GM18868 (cell line): ENCODE data around the gene CCDC78.

Experiments
- ATAC-seq: cut with Tn5 transposase; IDR thresholded peaks from one replicate; pipeline ENCODE4 v1.9.1; 2021; ENCODE audit warnings: mild to moderate bottlenecking, moderate library complexity; ENCODE audit not compliant: unreplicated experiment

CCDC78 gene

GRCh38 chr16:726438-727290 is at the start of gene CCDC78, which contains the start of gene HAGHL:
Gene CCDC78 (minus strand): TSS chr16:726443. CDS start chr16:726367, 76 bp downstream.
Gene HAGHL (plus strand): TSS chr16:727106. CDS start chr16:727510, 404 bp downstream.
- no peak for ATAC-seq

- ATAC-seq, result no peak
Observed at GRCh38 chr16:775236-775796, 49.1 kb upstream of the CCDC78 start.

- no peak for ATAC-seq
Observed at GRCh38 chr16:774086-775001, 48.1 kb upstream of the CCDC78 start.

- no peak for ATAC-seq
Observed at GRCh38 chr16:772959-773358, 46.7 kb upstream of the CCDC78 start.

GRCh38 chr16:770411-770810 is 44.2 kb upstream of the CCDC78 start:
- ATAC-seq, result no peak

- ATAC-seq, result no peak
Observed at GRCh38 chr16:769934-770333, 43.7 kb upstream of the CCDC78 start.

- ATAC-seq, result no peak
Observed at GRCh38 chr16:769184-769784, 43.0 kb upstream of the CCDC78 start.

GRCh38 chr16:768428-768827 is 42.2 kb upstream of the CCDC78 start:
- no peak for ATAC-seq

GRCh38 chr16:767743-768235 is 41.5 kb upstream of the CCDC78 start:
- ATAC-seq, result no peak

- no peak for ATAC-seq
Observed at GRCh38 chr16:766820-767640, 40.8 kb upstream of the CCDC78 start.

GRCh38 chr16:766008-766819 is 40.0 kb upstream of the CCDC78 start:
- no peak for ATAC-seq

- no peak for ATAC-seq
Observed at GRCh38 chr16:765488-765865, 39.2 kb upstream of the CCDC78 start.

GRCh38 chr16:764848-765487 is 38.7 kb upstream of the CCDC78 start:
- ATAC-seq, result no peak

- no peak for ATAC-seq
Observed at GRCh38 chr16:764184-764750, 38.0 kb upstream of the CCDC78 start.

- ATAC-seq, result no peak
Observed at GRCh38 chr16:763369-764183, 37.3 kb upstream of the CCDC78 start.

- no peak for ATAC-seq
Observed at GRCh38 chr16:762595-763268, 36.5 kb upstream of the CCDC78 start.
